ENCODE measurements around the gene PTGFR.

DNA sequence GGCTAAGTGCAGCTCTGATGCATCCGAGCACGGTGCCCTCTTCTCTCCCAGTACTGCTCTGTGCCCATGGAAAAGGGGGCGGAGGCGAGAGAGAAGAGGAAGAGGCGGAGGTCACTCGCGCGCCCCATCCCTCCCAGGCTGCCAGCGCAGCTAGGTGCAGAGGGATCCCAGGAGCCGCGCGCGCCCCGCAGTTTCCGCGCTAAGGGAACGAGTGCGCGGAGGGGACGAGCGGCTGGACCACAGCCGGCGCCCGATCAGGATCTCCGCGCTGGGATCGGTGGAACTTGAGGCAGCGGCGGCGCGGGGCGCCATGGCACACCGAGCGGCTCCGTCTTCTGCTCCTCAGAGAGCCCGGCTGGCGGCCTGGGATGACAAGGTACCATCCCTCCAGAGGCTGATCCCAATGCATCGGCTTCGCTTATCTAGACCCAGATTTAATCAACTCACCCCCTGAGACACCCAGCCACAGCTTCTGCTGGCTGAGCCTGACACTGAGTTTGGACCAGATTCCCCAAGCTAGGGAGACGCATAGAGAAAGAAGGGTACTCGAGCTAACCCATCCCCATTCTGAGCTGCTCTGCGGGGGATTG is at the start of gene PTGFR:
- TF ChIP-seq, protein P1, sequence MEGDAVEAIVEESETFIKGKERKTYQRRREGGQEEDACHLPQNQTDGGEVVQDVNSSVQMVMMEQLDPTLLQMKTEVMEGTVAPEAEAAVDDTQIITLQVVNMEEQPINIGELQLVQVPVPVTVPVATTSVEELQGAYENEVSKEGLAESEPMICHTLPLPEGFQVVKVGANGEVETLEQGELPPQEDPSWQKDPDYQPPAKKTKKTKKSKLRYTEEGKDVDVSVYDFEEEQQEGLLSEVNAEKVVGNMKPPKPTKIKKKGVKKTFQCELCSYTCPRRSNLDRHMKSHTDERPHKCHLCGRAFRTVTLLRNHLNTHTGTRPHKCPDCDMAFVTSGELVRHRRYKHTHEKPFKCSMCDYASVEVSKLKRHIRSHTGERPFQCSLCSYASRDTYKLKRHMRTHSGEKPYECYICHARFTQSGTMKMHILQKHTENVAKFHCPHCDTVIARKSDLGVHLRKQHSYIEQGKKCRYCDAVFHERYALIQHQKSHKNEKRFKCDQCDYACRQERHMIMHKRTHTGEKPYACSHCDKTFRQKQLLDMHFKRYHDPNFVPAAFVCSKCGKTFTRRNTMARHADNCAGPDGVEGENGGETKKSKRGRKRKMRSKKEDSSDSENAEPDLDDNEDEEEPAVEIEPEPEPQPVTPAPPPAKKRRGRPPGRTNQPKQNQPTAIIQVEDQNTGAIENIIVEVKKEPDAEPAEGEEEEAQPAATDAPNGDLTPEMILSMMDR (IDR thresholded peaks at IDR 0.05; ENCODE audit: insufficient read depth, low read length, poor library complexity, severe bottlenecking): no peak
- no peak for TF ChIP-seq EZH2phosphoT487 (conservative IDR thresholded peaks at IDR 0.05; ENCODE audit: low read length)
